Activated naive CD4-positive, alpha-beta T cell treated with anti-CD3 and anti-CD28 coated beads, Interleukin-2, amount 50 U/mL, for 24 hours (primary cell): ENCODE results near the gene TNC.

Source experiments
- H3K27ac Mint-ChIP-seq: one replicate; pipeline ENCODE4 v1.8.0; 2021; ENCODE audit warnings: mild to moderate bottlenecking, mixed read lengths
- H3K27me3 Mint-ChIP-seq: one replicate; pipeline ENCODE4 v1.8.0; 2021; ENCODE audit warnings: mixed read lengths
- H3K36me3 Mint-ChIP-seq: one replicate; pipeline ENCODE4 v1.8.0; 2021; ENCODE audit warnings: mixed read lengths
- H3K4me1 Mint-ChIP-seq: one replicate; pipeline ENCODE4 v1.8.0; 2021; ENCODE audit warnings: mixed read lengths
- H3K4me3 Mint-ChIP-seq: one replicate; pipeline ENCODE4 v1.8.0; 2021; ENCODE audit warnings: mild to moderate bottlenecking, mixed read lengths
- H3K9me3 Mint-ChIP-seq: one replicate; pipeline ENCODE4 v1.8.0; 2021; ENCODE audit warnings: mixed read lengths

TNC gene

DNA sequence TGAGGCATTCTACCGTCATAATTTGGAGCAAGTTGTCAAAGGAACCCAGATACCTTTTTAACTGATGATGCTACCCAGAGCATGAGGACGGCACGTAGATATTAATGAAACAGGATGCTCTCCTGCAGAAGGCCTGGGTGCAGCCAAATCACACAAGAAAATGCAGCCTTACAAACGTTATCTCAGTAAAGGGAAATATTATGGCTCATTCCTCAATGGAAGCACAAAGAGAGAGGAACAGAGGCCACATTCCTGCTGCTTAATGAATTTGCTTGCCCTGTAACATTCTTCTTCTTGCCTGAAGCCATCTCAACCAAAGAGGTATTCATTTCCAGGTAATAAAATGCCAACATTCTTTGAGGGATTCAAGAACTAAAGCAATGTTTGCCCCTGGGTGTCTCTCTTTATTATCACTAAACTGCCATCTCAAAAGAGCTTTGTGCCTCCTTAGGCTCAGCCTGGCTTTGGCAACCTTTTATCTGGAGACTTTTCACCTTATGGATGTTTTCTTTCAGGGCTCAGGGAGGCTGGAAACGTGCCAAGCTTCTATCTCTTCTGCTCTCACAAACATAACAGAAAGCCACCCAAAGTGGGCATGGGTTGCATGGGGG lies 92.9 kb downstream of the TNC start:
- no peaks in the 10 kb centered on the region for H3K4me1 Mint-ChIP-seq
- no peak overlapping the region for H3K27ac Mint-ChIP-seq
- H3K36me3 Mint-ChIP-seq = no peaks in the 10 kb centered on the region
- no peaks in the 10 kb centered on the region for H3K9me3 Mint-ChIP-seq
- H3K27me3 Mint-ChIP-seq = peaks cover 2% of the 10 kb centered on the region
- H3K4me3 Mint-ChIP-seq = no peak overlapping the region

DNA sequence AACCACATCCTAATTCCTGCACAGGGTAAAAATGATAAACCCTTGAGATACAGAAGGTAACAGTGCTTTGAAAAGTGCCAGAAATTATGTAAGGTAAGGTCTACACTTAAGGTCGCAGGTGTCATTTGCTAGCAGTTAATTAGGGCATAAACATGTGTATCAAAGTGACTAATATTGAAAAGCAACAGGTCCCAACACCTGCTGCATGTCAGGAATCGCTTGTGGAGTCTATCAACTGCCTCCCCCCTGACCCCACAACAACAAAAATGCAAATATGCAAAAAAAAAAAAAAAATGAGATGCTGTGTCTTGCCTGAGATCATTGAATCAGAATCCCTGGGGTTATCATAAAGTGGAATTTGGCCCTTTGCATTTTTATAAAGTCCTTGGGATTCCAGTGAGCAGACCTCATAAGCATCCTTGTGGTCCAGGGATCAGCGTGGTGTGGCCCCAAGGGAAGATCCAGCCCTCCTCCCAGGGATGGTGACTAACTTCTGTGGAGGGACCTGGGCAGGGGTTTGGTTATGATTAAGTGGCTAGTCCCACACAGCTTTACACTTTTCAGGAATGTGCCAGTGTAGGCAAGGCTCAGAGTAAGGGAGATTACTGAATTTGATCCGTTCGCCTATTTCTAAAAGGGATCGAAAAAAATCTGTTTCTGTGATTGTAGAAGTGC lies 95.1 kb downstream of the TNC start:
- H3K4me1 Mint-ChIP-seq = no peaks in the 10 kb centered on the region
- H3K27me3 Mint-ChIP-seq = peaks cover 2% of the 10 kb centered on the region
- no peaks in the 10 kb centered on the region for H3K36me3 Mint-ChIP-seq
- no peak overlapping the region for H3K4me3 Mint-ChIP-seq
- H3K27ac Mint-ChIP-seq = no peak overlapping the region
- H3K9me3 Mint-ChIP-seq = no peaks in the 10 kb centered on the region

DNA sequence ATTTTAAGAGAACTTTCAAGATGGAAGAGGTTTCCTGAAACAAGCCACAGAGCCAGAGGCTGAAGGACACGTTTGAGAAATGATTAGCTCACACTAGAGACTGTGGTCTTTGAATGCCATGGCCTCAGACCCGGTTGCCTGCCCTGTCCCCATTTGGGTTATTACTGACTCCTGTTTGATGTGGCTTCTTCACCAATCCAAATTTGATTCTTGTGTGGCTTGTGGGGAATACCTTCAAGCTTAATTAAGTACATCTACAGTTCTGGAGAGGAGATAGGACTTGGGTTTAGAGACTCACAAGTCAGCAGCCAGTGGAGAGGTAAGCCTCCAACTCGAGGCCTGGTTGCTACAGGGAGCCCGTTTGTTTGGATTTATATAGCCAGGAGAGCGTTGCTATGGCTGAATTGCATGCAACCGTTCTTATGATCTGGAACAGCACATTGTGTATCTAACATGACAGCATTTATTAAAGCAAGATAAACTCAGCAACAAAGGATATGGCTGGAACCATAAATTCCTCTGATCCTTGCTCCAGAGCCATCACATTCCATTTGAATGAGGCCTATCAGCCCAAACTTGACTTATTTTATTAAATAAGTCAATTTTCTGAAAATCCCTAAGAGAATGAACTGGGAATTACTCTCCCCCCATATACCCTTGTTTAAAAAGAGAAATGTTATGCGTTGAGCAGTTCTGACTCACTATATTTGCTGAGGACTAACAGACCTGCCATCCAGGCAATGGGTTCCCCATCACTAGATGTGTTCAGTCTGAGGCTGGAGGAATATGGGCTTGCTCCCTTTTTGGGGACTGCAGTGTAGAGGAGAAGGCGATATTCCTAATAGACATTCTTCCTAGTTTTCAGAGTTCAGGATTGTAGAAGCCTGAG lies 99.2 kb downstream of the TNC start:
- Mint-ChIP-seq H3K4me1 (peaks cover 7% of the 10 kb centered on the region), H3K4me3 (no peak overlapping the region), H3K9me3 (no peaks in the 10 kb centered on the region), H3K36me3 (no peaks in the 10 kb centered on the region), H3K27me3 (peaks cover 4% of the 10 kb centered on the region), H3K27ac (no peak overlapping the region)

DNA sequence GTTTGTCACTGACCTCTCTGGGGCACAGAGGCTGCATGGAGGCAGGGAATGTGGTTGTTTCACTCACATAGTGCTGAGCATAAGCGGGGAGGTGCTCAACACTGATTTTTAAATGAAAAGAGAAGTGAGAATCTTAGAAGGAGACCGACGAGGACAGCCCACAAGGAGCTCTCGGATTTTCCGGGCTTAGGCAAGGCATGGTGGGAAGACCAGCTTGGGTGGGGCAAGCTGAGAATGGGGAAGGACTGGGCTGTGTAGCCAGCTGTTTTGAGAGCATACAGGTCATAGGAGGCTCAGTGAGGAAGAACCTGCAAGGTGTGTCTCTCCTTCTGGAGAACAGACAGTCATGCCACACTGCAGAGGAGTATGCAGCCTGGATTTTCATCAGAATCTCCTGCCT lies 101.6 kb downstream of the TNC start:
- Mint-ChIP-seq H3K9me3 (no peaks in the 10 kb centered on the region), H3K36me3 (no peaks in the 10 kb centered on the region), H3K27ac (no peak overlapping the region), H3K4me3 (no peak overlapping the region), H3K27me3 (peaks cover 4% of the 10 kb centered on the region), H3K4me1 (peaks cover 22% of the 10 kb centered on the region)

DNA sequence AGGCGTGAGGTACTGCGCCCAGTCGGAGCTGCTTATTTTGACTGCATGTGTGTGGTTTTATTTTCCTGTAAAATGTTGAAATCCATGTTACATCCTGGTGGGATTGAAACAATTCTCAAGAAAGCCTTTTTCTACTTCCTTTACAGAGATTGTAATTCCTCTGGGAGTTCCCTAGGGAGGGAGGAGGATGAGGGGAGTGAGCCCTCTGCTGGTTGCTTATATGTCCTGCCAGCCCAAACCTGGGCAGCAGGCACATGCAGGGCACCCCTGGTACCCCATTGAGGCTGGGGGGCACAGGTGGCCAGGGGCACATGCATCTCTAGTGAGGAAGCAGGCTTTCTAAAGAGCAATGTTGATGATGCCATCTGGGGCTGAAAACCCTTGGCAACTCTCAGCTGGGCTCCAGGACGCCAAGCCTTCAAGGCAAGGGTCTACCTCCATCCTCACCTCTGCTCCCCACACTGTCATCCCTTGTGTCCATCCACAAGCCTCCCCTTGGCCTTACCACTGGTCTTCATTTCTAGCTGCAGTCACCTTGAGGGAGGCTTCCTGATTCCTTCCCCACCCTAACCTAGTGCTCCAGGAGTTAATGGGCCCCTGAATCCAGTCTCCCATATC lies 102.8 kb downstream of the TNC start:
- Mint-ChIP-seq H3K9me3 (no peaks in the 10 kb centered on the region), H3K4me3 (no peak overlapping the region), H3K27me3 (peaks cover 4% of the 10 kb centered on the region), H3K27ac (no peak overlapping the region), H3K4me1 (peaks cover 22% of the 10 kb centered on the region), H3K36me3 (no peaks in the 10 kb centered on the region)

DNA sequence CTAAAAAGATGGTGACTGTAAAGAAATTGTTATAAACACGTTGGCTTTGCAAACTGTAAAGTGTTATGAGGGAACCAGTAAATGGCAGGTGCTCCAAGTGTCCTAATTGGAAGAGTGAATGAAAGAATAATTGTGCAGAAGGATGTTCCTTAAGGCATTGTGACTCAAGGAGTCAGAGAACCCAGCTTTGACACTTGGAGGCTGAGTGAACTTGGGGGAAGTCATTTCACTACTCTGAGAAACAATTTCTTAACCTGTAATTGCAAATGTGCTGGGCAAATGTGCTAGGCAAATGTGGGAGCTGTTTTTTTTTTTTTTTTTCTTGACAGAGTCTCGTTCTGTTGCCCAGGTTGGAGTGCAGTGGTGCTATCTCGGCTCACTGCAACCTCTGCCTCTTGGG lies 103.5 kb downstream of the TNC start:
- Mint-ChIP-seq H3K9me3 (no peaks in the 10 kb centered on the region), H3K27ac (no peak overlapping the region), H3K4me3 (no peak overlapping the region), H3K27me3 (peaks cover 4% of the 10 kb centered on the region), H3K36me3 (no peaks in the 10 kb centered on the region), H3K4me1 (peaks cover 22% of the 10 kb centered on the region)

DNA sequence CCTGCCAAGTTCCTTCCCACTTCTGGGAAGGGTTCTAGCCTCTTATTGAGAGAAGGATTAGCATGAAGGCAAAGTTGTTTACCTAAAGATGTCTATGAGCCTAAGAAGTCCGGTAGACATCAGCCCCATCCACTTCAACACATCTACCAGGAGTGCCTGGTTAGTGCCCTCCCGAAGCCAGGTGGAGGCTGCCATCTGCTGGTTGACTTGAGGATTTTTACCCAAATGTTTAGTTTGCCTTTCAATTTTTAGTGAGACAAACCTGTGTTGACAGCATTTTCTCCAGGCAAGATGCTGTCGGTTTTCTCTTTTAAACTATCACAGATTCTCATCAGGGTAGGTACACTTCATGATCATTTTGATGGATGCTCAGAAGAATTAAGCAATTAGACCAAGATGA lies 104.0 kb downstream of the TNC start:
- Mint-ChIP-seq H3K4me1 (peaks cover 22% of the 10 kb centered on the region), H3K36me3 (no peaks in the 10 kb centered on the region), H3K27me3 (peaks cover 4% of the 10 kb centered on the region), H3K4me3 (no peak overlapping the region), H3K27ac (no peak overlapping the region), H3K9me3 (no peaks in the 10 kb centered on the region)

DNA sequence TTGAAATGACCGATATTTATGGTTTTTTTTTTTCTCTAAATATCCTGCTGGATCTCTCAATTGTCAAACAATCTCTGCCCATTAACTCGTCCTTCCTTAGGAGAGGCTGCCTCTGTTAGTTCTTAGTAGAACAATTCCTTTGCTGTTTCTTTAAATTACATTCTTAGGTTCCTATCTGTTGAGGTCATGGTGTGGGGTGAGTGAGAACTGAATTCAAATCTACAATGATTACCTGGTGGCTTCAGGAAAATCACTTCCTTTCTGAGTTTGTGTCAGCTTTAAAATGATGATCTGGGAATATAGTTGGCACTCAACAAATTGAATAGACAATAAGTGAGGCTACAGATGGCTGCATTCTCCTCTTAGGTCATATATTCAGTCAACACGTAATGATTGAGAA lies 105.5 kb downstream of the TNC start:
- no peak overlapping the region for H3K27ac Mint-ChIP-seq
- peaks cover 4% of the 10 kb centered on the region for H3K27me3 Mint-ChIP-seq
- no peaks in the 10 kb centered on the region for H3K36me3 Mint-ChIP-seq
- H3K4me3 Mint-ChIP-seq = no peak overlapping the region
- H3K9me3 Mint-ChIP-seq = no peaks in the 10 kb centered on the region
- peaks cover 22% of the 10 kb centered on the region for H3K4me1 Mint-ChIP-seq

DNA sequence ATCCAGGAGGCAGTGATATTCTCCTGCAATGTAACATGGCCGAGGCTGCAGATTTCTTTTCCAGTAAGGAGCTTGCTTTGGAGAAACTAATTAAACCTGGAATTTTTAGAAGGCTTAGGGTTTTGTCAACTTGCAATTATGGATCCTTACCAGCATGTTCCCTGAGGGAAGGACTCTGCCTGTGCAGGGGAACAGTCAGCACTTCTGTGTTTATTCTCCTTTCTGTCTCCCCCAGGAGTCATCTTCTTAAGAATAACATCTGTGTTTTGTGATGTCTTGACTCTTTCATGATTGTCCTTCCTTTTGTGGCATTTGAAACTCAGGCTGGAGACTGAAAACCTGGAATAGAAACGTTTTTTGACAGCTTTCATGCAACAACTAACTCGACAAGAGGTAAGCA lies 107.1 kb downstream of the TNC start:
- no peaks in the 10 kb centered on the region for H3K27me3 Mint-ChIP-seq
- no peaks in the 10 kb centered on the region for H3K9me3 Mint-ChIP-seq
- H3K4me3 Mint-ChIP-seq = no peak overlapping the region
- H3K36me3 Mint-ChIP-seq = no peaks in the 10 kb centered on the region
- peaks cover 22% of the 10 kb centered on the region for H3K4me1 Mint-ChIP-seq
- no peak overlapping the region for H3K27ac Mint-ChIP-seq

DNA sequence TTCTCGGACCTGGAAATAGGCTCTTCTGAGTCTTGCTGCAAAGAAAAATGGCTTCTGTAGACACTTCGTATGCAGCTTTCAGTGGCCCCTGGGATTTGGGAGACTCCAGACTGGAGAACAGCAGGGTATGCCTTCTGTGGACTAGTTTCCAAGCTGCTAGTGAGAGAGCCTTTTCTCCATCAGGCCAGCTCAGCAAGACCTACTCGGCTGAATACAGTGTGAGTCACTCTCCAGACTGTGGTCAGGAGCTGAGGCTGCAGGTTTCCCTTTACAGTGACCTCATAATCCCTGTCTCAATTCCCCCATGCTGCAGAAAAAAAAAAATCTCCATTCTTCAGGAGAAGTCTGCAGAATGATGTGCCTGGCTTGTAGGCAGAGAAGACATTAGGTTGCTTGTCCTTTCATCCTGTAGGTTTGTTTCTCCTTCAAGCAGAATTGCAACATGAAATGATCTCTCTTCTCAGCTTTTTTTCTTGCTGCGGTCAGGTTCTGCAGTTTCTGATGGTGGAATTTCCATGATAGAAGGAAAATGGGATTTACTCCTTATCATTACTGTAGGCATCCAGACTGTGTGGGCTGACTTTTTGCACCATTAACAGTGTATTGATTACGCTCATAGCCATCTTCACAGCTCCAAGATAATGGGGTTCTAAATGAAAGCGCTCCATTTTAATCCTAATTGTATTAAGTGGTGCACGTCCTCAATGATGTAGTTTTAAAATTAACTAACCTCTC lies 109.3 kb downstream of the TNC start:
- Mint-ChIP-seq H3K9me3 (no peaks in the 10 kb centered on the region), H3K36me3 (no peaks in the 10 kb centered on the region), H3K27me3 (no peaks in the 10 kb centered on the region), H3K4me3 (no peak overlapping the region), H3K4me1 (peaks cover 27% of the 10 kb centered on the region), H3K27ac (no peak overlapping the region)

DNA sequence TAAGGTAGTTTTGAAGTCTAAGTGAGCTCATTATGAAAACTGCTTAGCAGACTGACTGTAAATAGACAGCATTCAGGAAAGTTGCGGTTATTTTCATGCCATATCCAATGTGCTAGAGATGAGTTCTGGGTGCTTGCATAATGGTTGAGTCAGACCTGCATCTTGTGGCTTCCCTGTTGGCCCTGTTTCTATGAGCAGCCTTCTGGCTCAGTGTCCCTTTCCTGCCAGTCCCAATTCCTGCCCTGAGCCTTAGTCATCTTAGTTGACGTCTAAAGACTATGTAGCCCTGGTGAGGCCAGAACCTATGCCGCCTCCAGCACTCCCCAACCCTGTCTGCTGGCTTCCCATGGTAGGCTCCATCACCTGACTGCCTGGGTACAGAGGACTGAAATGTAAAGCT lies 111.3 kb downstream of the TNC start:
- peaks cover 16% of the 10 kb centered on the region for H3K4me1 Mint-ChIP-seq
- no peak overlapping the region for H3K4me3 Mint-ChIP-seq
- no peaks in the 10 kb centered on the region for H3K36me3 Mint-ChIP-seq

DNA sequence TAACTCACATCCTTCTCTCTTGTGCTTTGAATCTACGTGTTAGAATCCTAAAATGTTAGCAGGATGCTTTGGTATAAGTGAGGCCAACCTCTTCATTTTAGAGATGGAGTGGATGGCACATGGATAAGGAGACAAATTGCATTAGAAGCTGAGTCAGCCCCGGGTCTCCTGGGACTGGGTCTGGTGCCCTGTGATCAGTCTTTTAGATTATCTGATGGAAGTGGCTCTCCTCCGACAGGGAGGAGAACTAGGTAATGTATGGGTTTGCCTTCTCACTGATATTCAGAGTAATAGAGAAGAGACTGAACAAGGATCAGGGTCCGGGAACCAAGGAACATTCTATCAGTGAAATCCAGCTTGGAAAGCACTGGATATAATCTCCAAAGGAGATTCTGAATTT lies 112.6 kb downstream of the TNC start:
- peaks cover 21% of the 10 kb centered on the region for H3K4me1 Mint-ChIP-seq
- no peak overlapping the region for H3K27ac Mint-ChIP-seq

More for the DNA sequence above, 111.3 kb downstream of the TNC start:
- Mint-ChIP-seq H3K9me3 (no peaks in the 10 kb centered on the region), H3K27ac (no peak overlapping the region), H3K27me3 (no peaks in the 10 kb centered on the region)

DNA sequence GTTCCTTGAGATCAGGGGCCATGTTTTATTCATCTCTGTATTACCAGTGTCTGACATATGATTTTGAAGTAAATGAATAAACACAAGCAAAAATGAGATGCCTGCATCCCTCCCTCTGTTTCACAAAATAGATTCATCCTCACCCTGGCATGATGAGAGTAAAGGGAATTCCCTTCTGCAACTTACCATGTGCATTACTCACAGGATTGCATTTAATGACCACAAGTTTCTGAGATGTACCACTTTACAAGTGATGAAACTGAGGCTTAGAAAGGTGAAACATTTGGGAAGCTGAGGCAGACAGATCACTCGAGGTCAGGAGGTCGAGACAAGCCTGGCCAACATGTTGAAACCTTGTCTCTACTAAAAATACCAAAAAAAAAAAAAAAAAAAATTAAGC lies 113.4 kb downstream of the TNC start:
- peaks cover 29% of the 10 kb centered on the region for H3K4me1 Mint-ChIP-seq
- H3K36me3 Mint-ChIP-seq = no peaks in the 10 kb centered on the region
- no peak overlapping the region for H3K4me3 Mint-ChIP-seq
- no peaks in the 10 kb centered on the region for H3K27me3 Mint-ChIP-seq
- H3K27ac Mint-ChIP-seq = no peak overlapping the region
- H3K9me3 Mint-ChIP-seq = no peaks in the 10 kb centered on the region

More for the DNA sequence above, 112.6 kb downstream of the TNC start:
- H3K27me3 Mint-ChIP-seq = no peaks in the 10 kb centered on the region
- no peak overlapping the region for H3K4me3 Mint-ChIP-seq
- H3K9me3 Mint-ChIP-seq = no peaks in the 10 kb centered on the region
- no peaks in the 10 kb centered on the region for H3K36me3 Mint-ChIP-seq

DNA sequence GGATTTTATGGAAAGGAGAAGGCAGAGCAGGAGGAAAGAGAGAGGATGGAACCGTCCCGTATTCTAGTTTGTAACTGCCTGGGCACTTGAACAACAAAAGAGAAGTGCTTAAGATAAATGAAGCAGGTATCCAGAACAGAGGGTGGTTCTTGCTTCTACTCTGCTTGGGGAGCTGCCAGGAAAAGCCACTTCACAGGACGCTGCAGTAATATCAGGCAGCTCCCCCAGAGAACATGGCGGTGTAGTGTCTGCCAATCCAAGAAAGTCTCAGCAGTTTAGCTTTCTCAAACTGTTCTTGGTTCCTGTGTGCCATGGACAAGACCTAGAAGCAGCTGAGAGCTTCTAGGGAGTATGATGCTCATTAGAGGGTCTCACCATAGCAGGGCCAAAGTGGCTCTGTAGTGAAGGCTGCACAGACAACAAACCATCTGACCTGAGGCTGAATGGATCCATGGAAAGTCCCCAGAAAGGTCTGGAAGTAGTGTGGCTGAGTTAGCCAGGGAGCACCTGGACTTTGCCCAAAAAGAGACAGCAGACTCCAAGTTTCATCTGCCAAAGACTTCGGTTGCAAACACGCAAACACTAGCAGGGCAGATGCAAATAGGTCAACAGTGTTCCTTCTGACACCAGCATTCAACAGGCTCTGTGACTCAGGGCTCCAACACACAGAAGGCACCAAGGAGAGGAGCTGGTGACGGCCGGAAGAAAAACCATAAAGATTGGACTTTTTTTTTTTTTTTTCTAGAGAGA lies 115.4 kb downstream of the TNC start:
- peaks cover 29% of the 10 kb centered on the region for H3K4me1 Mint-ChIP-seq
- H3K36me3 Mint-ChIP-seq = no peaks in the 10 kb centered on the region
- H3K4me3 Mint-ChIP-seq = no peak overlapping the region
- H3K27ac Mint-ChIP-seq = no peak overlapping the region
- no peaks in the 10 kb centered on the region for H3K9me3 Mint-ChIP-seq
- no peaks in the 10 kb centered on the region for H3K27me3 Mint-ChIP-seq

DNA sequence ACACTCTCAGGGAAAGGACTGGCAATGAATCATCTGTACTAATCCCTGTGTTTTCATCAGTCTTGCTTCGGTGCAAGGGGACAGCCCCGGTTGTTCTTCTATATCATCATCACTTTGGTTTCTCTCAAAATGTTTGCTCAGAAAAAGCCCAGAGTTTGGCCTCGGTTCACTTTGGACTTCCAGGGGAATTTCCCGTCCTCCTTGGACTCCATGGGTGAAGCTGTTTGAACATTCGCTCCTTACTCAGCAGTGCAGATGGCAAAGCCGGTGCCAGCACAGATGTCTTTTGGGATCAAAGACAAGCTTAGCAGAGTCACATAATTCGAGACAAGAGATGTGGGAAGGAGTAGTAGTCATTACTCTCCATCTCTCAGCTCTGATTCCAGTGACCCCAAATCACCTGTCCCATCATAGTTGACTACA lies 117.7 kb downstream of the TNC start:
- Mint-ChIP-seq H3K27me3 (no peaks in the 10 kb centered on the region), H3K36me3 (no peaks in the 10 kb centered on the region), H3K27ac (no peak overlapping the region), H3K9me3 (no peaks in the 10 kb centered on the region), H3K4me1 (peaks cover 25% of the 10 kb centered on the region), H3K4me3 (no peak overlapping the region)
